Suppressor macrophage treated with lipopolysaccharide for 1 hour (primary cell): ENCODE results near the gene ST8SIA5.

ENCODE experiments used
- DNase-seq, 3 donors: peaks; one replicate each; pipeline ENCODE4 v3.0.0-alpha.2; 2020 to 2022

The ST8SIA5 gene

DNA sequence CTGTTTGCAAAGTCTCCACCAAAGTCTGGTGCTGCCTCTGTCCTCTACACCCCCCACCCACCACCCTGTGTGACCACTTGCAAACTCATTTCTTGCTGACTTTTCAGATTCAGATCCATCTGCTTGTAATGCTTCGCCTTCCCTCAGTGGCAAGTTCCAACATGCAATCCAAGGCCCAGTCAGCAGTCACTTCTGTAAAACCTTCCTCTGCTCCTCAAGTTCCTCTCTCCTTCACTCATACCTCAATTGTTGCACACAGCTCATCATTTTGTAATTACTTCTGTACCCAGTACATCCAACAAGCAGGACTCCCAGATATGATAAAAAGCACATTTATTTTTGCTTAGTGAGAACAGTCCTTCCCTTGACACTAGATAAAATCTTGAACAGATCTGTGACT is 93.3 kb downstream of the ST8SIA5 start:
- DNase-seq, result no peak

DNA sequence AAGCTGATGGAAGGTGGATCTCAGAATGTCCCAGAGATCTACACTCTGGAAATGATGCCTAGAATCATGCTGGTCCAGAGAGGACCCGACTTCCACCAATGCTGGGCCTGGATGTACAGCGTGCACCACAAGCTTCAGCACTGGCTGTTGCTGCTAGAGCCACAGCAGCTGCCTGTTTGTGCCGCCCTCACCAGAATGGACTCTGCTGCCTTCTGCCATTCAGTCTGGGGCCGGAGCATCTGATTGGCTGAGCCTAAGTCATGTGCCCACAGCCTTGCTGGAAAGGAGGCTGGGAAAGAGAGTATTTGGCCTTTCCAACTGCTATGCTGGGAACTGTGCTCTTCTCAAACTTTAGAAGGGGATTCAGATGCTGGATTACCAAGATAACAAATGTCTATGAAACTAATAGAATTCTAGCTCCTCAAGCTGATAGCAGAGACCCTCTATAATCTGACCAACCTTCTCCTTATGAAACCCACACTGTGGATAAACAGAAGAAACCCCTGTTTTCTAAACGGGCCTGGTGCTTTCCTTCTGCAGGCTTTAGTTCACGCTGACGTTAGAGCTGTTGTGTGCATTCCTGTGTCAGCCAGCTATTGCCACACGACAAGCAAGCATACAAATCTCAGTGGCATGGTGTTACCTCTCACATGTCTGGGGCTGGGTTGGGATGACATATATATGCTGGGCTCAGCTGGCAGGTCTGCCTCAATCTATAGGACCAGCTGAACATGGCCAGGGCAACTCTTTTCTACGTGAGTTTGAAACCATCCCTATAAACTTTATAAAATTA is 95.7 kb downstream of the ST8SIA5 start:
- no peak for DNase-seq

DNA sequence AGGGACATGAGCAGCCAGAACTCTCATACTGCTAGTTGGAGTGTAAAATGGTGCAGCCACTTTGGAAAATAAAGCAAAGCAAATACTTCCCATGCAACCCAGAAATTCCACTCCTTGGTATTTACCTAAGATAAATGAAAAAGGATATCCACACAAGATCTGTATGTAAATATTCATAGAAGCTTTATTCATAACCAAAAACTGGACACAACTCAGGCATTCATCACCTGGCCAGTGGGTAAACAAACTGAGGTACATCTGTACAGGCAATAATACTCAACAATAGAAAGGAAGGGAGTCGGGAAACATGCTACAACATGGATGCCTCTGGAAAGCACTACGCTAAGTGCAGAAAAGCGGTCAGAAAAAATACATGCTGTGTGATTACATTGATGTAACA is 97.4 kb downstream of the ST8SIA5 start:
- no peak for DNase-seq

DNA sequence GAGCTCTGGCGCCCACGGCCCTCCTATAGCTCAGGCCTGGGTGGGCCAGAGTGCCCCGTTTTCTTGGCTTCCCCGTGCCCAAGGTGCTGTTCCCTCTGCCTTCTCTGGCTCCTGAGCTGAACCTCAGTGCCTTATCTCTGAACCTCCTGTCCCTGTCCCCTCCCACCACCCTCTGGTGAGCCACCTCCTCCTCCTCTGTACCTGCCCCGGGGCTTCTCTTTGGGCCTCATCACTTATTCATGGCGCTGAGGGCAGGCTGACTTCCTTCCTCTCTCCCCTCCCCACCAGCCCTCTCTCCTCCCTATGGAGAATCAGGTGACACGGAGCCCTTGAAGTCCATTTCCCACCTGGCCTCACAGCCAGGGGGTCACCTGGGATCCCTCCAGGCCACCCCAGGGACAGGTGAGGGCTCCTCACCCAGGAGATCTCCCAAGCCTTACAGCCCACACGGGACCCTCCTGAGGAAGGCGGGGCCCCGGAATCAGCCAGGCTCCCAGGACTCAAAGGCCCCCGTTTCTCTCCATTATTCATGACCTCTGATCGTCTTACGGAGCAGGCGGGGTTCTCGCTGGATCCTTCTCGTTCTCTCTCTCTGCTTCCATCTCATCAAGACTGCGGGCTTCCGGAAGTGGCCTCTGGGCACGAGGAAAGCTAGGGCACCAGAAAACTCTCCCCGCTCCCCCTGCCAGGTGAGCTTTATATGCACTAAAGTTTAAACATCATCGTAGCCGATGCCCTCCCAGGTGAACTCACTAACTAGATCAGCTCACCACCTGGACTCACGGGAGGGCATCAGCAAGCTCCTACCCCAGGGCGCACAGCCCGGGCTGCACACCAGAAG is 99.5 kb downstream of the ST8SIA5 start, which contains the start of gene LOXHD1:
TSS of gene LOXHD1 (minus strand) at position 106 of the 841 bp plus-strand sequence. CDS start 187 bp downstream, outside the sequence.
- no peak for DNase-seq

DNA sequence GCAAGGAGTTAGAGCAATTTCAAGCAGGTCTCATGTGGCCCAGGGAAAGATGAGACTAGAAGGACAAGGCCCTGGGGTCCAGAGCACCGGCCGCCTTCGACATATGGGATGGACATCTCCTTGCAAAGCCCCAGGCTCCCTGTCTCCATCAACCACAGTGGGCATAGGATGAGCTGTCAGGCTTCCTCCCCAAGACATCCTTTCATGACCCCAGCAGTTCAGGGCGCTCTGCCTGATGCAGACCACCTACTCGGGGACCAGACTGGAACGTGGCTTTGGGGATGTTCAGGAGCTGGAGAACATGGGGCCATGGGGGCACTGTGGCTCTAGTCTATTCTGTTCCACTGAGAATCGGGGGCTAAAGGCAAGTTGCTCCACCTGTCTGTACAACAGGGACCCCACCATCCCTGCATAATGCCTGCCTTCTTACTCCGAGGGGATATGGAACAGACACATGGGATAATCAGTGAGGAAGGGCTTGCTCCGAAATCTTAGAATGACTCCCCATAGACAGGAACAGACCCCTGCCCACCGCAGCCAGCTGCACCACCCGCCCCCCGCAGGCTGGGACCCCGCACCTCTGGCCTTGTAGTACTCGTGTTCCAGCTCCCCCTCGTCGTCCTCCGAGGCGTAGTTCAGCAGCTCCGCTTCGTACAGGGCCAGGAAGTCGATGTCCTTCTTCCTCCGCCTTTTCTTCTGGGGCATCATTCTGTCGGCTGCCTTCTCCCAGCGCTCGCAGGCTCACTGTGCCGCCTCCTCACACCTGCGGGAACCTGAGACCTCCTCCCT is 100.3 kb downstream of the ST8SIA5 start:
- DNase-seq, result no peak

DNA sequence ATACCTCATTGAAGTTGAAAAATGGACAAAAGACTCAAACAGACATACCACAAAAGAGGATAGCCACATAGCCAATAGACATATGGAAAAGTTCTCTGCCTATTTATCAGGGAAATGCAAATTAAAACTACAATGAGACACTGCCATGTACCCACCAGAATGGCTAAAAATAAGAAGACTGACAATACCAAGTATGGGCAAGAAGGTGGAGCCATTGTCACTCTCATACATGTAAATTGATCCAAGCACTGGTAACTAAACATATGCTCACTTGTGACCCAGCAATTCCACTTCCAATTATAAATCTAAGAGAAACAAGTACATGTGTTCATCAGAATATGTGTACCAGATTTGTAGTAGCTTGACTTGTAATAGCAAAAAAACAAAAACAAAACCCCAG is 104.5 kb downstream of the ST8SIA5 start:
- no peak for DNase-seq

DNA sequence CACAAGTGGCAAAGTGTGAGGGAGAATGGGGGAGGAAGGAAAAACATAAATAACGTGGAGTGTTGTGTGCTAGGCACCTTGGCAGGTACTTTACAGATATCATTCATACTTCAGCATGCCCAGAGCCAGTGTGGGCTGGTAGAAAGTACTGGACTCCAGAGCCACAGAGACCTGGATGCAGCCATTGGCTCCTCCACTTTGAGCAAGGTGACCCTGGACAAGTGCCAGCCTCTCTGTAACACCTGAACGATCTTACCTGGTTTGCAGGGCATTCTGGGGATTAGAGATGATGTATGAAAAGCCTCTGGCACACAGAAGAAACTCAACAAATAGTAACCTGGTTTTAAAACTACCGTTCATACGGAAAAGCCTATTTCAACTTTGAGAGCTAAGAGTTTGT is 106.2 kb downstream of the ST8SIA5 start:
- DNase-seq, result no peak

DNA sequence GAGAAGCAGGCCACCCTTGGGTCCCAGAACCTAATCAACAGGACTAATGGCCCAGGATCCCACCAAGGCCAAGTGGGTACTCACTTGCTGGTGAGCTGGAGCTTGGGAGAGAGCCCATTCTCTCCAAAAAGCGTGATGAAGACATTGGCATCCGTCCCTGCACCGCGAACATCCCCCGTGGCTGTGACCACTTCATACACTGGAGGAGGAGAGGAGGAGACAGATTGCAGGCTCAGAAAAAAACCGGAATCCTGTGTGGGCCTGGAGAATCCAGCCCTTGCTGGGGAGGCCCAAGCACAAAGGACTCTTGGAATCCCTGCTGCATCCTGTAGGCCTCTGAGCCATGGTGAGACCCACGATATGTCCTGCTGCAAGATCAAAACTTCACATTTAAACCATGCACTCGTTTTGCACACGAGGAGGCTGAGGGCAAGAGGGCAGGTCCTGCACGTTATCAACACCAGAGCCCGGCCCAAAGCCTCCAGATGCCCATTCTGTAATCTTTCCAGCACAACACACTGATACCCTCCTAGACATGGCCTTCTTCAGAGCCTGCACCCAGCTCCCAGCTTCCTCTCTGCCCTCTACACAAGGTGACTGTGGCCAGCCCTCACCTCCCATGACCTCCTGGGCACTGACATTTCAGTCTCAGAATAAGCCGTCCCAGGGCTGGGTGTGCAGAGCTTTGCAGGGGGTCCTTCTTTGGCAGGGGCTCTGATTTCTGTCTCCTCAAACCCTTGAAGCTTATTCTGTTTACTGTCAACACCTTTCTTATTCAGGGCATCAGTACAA is 107.6 kb downstream of the ST8SIA5 start:
- no peak for DNase-seq

DNA sequence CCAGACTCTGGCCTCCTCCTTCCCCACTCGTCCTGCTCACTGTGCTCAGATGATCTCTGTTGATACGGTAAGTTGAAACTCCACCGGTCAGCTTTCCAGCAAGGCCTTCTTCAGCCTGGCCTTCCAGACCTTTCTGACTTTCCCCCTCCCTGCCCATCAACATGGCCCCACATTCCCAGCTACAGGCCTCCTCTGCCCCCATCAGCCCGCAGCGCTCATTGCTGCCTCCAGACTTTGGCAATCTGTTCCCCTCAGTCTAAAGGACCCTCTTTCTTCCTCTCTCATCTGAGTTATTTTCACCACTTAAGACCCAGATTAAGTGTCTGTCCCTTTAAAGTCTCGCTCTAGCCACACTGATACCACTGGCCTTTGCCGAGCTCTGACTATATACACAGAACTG is 110.4 kb downstream of the ST8SIA5 start:
- DNase-seq, result no peak

DNA sequence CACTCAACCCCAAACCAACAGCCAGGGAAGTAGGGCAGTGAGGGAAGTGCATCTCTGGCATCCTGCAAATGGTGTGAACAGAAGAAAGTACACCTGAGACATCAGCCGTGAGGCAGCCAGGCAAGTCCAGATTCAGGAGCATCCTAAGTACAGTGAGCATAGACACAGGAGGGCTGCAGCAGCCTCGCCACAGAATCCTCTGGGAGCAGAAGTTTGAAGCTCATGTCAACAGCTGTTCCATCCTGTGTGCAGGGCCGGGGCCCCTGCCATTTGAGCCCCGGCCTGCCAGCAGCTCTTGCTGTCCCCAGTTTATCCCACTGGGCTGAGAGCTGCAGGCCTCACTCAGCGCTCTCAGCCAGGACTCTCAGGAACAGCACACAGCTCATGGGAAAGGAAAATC is 114.3 kb downstream of the ST8SIA5 start:
- DNase-seq, result no peak

DNA sequence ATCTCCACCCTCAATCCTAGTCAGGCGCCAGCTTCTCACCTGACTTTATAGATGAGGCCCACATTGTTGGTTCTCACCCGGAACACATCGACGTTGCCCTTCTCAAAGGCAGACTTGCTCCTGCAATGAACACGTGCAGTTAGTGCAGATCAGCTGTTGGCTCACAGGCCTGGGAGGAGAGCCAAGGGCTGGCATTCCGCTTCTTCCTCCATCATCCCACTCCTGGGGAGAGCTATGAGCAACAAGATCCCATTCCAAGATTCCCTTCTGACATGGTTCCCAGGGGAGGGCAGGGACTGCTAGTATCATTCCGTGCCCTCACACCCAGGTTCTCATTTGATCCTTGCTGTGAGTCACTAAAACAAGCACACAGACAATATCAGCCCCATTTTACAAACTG is 114.9 kb downstream of the ST8SIA5 start:
- no peak for DNase-seq

DNA sequence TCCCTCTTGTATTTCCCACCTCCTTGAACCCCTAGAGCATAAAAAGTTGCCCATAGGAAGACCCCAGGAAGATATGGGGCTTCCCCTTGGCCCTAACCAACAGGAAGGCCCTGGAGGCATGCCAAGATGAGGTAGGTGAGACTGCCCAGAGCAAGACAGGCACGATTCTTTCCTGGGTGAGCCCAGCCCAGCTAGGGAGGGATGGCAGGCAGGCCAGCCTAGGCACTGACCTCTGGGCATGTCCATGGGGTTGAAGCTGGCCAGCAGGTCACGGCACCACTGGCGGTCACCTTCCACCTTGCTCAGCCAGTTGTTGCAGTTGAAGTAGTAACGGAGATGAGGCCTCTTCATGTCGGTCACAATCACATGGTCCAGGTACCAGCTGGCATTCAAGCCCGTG is 117.5 kb downstream of the ST8SIA5 start:
- no peak for DNase-seq

DNA sequence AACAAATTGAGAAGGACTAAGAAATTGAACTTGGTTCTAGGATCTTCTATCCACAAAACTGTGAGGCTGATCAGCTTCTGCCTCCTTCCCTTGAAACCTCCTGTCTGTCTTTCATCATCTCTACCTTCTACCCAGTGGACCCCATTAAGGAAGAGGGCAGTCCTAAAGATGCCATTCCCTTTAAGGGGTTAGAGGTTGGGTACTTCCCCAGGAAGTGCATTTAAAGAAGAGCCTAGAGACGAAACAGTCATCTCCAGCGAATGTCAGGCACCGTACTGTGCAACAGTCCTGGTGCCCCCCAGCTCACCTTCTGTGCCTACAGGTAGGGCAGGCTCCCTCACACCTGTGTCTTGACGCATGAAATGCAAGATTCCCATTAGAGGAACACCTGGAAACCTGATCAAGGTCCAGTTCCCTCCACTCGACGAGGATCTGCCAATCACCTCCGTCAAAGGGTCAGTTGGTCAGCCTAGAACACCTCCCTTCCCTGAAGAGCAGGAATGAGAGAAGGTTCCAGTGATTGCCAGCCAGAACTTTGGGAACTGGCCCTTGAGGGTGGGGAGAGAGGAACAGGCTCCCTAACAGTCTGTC is 120.7 kb downstream of the ST8SIA5 start:
- DNase-seq, result no peak

DNA sequence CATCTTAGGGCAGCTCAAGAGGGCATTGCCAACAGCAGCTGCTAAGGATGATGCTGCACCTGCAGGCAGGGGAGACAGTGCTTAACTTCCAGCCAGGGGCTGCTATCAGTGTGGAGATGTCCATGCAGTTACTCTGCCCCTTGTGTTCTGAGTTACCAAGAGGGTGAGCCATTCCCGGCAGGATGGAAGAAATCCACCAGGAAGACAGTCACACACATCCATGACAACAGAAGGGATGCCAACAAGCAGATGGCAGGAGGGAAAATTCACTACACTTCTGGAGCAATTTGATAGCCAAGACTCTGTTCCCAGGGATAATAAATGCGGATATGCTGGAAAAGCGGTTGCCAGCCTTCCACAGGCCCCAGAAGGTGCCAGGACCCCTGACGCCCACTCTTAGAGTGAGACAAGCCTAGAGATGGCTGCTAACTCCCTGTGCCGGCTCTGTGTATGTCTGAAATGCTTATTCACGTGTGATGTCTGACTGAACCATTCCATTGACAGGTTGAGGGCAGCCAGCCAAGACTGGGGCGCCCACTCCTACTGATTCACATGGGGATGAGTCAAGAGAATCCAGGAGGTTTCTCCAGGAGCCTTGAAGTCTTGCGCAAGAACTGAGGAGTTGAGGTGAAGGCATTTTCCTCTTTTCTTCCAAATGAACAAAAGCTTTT is 124.3 kb downstream of the ST8SIA5 start:
- peak; percentile 7 to 27 (median 24) for DNase-seq

DNA sequence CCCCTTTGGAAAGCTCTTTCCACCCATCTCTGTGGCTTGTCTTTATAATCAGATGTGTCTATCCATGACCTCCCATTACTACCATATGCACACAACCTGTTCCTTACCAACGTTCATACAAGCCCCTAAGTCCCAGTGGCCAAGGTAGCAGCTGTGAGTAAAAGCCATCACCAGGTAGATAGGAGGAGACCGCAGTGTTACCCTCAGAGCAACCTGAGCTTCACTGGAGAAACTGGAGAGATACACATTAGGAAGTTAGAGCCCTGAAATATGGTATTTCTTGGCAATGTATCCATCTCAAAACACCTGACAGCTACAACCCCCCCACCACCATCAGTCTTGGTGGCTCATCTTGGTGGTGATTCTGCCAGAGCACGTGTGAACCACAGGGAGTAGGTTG is 125.9 kb downstream of the ST8SIA5 start:
- no peak for DNase-seq

DNA sequence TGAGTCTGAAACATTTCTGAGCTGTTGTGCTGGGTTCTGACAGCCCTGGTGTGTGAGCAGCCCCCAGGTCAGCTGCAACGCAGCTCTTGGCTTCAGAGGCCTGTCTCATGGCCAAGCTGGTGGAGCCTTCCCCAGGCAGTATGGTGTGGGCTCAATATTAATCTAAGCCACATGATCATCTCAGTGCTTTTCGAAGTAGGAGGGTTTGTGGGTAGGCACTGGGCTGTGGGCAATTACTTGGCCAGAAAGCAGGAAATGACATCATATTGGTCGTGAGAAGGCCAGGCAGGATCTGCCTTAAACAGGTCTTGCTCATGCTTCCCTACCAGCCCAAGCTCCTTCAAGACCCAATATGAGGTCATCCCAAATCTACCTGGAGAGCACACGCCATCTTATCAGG is 126.7 kb downstream of the ST8SIA5 start:
- DNase-seq, result peak; percentile 35 to 58 (median 57)

DNA sequence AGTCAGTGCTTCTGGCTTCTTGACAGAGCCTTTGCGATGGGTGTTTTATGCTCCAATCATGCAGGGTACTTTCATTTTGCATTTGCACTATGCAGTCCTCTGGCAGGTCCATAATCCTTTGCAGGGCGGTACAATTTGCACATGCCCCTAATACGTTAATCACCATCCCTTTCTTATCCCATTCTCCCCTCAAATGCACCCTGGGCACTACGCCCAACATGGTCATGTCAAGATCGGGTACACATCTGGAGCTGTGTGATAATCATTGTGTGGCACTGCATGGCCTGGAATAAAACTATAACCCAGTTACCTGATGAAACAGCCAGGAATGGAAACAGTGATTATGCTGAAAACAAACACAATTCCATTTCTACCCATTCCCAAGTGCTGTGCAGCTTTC is 127.5 kb downstream of the ST8SIA5 start:
- DNase-seq, result no peak

DNA sequence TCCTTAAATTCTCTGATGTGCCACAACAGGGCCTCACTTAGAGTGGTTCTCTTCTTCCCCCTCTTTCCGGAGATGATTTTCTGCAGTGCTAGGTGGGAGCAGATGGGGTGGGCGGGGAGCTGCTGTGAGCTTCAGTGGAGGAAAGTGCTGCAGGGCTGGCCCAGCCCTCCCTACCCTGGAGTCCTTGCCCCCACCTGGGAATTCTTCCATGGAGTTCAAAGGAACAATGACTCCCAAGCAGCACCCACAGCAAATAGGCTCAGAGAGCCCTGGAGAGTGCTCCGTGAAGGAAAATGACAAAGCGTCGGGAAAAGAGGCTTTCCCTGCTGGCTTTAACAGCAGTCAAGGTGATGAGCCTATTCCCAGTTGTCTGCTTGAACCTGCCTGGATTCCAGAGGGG is 128.6 kb downstream of the ST8SIA5 start:
- DNase-seq, result no peak

DNA sequence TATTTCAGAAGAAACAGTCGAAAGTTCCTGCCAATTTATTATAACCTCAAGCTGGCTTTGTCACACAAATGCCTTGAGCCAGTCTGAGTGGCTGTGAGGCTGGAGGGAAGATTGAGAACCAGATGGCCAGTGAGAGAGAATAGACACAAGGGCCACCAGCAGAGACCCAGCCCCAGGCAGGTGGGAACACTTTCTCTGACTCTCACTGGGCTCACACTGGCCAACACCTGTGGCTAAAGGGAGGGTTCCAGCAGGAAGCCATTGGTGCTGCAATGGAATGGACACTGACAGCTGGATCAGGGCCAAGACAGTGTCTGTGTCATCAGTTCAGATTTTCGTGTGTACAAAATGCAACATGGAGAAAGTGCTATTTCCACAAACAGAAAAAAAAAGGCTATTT is 129.7 kb downstream of the ST8SIA5 start:
- no peak for DNase-seq

DNA sequence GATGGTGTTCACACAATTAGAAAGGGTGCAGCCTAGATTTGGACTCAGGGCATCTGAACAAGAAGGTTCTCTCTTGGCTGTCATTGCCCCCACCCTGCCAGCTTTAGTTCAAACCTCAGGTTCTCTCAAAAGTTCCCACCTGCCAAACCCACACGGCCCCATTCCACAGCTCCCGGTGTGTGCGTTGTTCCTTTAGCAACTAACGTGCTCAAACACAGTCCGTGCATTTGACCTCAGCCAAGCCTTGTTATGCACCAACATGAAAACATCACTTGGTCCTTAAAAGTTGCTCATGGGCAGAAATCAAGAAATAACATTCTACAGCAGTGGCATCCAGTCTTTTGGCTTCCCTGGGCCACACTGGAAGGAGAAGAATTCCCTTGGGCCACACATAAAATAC is 131.8 kb downstream of the ST8SIA5 start:
- no peak for DNase-seq

DNA sequence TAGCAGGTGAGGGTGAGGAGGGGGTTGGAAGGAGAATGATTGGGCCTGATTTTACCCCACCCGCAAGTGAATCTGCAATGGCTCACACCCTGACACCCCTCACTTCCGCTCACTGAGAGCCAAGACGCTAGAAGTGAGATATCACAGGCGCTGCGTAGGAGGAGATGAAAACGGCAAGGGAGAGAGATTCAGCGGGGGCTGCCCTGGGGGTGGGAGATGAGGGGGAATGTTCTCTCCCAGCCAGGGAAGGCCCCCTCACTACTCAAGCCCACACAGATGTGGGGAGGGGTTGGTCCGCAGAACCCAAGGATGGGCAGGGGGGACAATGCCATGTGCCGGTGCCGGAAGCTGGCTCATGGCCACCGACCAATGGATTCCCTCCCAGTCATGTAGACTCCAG is 132.7 kb downstream of the ST8SIA5 start:
- no peak for DNase-seq
